ENCODE measurements around the gene MLPH. TPM values are rescaled to one million over a fixed set of nuclear protein-coding genes. Genes with fewer than 3 reads are reported as not detected.

The MLPH gene
- total RNA-seq, 1 donor from 2014 or later: 423 TPM

GRCh38 chr2:237534380-237534779 is 47.3 kb downstream of the MLPH start:
- no peak for DNase-seq

GRCh38 chr2:237535385-237536082 is 48.5 kb downstream of the MLPH start:
- TF ChIP-seq CTCF (IDR thresholded peaks at IDR 0.05): no peak
- intact Hi-C loops (cut with DNase I): no loop called here
- no peak for ATAC-seq

More at GRCh38 chr2:237534380-237534779, 47.3 kb downstream of the MLPH start:
- TF ChIP-seq CTCF (IDR thresholded peaks at IDR 0.05): no peak
- Histone ChIP-seq H3K36me3 (peaks cover 32% of the 10 kb centered on the region), H3K9me3 (no peaks in the 10 kb centered on the region), H3K27me3 (no peaks in the 10 kb centered on the region), H3K27ac (no peak overlapping the region), H3K4me1 (no peaks in the 10 kb centered on the region), H3K4me3 (no peak overlapping the region)
- intact Hi-C loops (cut with DNase I): no loop called here
- ATAC-seq: no peak

GRCh38 chr2:237536083-237536415 is 49.0 kb downstream of the MLPH start:
- no peak overlapping the region for H3K27ac ChIP-seq
- no peaks in the 10 kb centered on the region for H3K27me3 ChIP-seq
- intact Hi-C loops (cut with DNase I): no loop called here
- peaks cover 44% of the 10 kb centered on the region for H3K36me3 ChIP-seq
- ATAC-seq (no peak), DNase-seq (no peak)
- H3K9me3 ChIP-seq: no peaks in the 10 kb centered on the region
- H3K4me1 ChIP-seq: peaks cover 4% of the 10 kb centered on the region
- TF ChIP-seq CTCF (IDR thresholded peaks at IDR 0.05): no peak
- no peak overlapping the region for H3K4me3 ChIP-seq

More at GRCh38 chr2:237535385-237536082, 48.5 kb downstream of the MLPH start:
- no peak for DNase-seq
- no peak overlapping the region for H3K4me3 ChIP-seq
- H3K36me3 ChIP-seq: peaks cover 39% of the 10 kb centered on the region
- no peaks in the 10 kb centered on the region for H3K27me3 ChIP-seq
- no peaks in the 10 kb centered on the region for H3K9me3 ChIP-seq
- H3K27ac ChIP-seq: no peak overlapping the region
- H3K4me1 ChIP-seq: peaks cover 2% of the 10 kb centered on the region

GRCh38 chr2:237536617-237537016 is 49.6 kb downstream of the MLPH start:
- Histone ChIP-seq H3K27ac (no peak overlapping the region), H3K36me3 (peaks cover 49% of the 10 kb centered on the region), H3K27me3 (no peaks in the 10 kb centered on the region), H3K4me1 (peaks cover 4% of the 10 kb centered on the region), H3K4me3 (no peak overlapping the region), H3K9me3 (no peaks in the 10 kb centered on the region)
- intact Hi-C loops (cut with DNase I): no loop called here
- no peak for TF ChIP-seq CTCF (IDR thresholded peaks at IDR 0.05)
- ATAC-seq: no peak
- no peak for DNase-seq

GRCh38 chr2:237538001-237538720 is 51.1 kb downstream of the MLPH start:
- ATAC-seq (no peak), DNase-seq (no peak)
- intact Hi-C loops (cut with DNase I): no loop called here
- TF ChIP-seq CTCF (IDR thresholded peaks at IDR 0.05): no peak
- H3K27ac ChIP-seq: no peak overlapping the region
- H3K36me3 ChIP-seq: peaks cover 42% of the 10 kb centered on the region
- peaks cover 4% of the 10 kb centered on the region for H3K4me1 ChIP-seq
- H3K9me3 ChIP-seq: no peaks in the 10 kb centered on the region
- H3K4me3 ChIP-seq: no peak overlapping the region
- no peaks in the 10 kb centered on the region for H3K27me3 ChIP-seq
